Measurements from ENCODE around the gene ADAMTSL5. TPM values are rescaled to one million over a fixed set of nuclear protein-coding genes. Genes with fewer than 3 reads are reported as not detected.

Gene ADAMTSL5
- total RNA-seq, 2 donors from 2014 or later, result 4.1 to 4.8 TPM

DNA sequence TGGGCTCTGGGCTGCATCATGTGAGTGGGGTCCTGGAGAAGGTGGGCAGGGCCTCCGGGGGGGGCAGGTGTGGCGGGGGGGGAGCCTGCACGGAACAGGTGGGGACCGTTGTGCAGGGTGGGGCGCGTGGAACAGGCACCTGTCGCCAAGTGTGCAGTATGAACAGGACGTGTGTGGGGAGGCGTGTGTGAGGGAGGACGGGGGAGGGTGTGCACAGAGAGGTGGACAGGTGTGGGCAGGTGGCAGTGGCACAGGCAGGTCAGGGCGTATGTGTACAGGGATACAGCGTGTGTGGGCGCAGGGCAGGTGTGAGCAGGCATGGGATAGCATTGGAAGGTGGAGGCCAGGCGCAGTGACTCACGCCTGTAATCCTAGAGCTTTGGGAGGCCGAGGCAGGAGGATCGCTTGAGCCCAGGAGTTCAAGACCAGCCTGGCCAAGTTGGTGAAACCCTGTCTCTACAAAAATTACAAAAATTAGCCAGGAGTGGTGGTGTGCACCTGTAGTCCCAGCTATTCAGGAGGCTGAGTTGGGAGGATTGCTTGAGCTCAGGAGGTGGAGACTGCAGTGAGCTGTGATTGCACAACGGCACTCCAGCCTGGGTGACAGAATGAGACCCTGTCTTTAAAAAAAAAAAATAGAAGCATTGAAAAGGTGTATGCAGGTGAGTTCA is 14.3 kb upstream of the ADAMTSL5 start:
- H3K27me3 Mint-ChIP-seq (ENCODE audit: insufficient read depth), result peaks cover 52% of the 10 kb centered on the region
- Histone ChIP-seq H3K36me3 (ENCODE audit: control insufficient read depth, insufficient read depth, low read length) (no peaks in the 10 kb centered on the region), H3K9ac (ENCODE audit: extremely low read depth, low read length, poor library complexity, severe bottlenecking) (no peak overlapping the region), H3K27ac (ENCODE audit: low read depth, low read length) (no peak overlapping the region), H3K4me1 (ENCODE audit: control insufficient read depth, insufficient read depth, low read length) (no peaks in the 10 kb centered on the region), H3K27me3 (ENCODE audit: control insufficient read depth, insufficient read depth, low read length, poor library complexity, severe bottlenecking) (peaks cover 45% of the 10 kb centered on the region), H3K9me3 (ENCODE audit: control insufficient read depth, low read length) (no peaks in the 10 kb centered on the region), H3K4me3 (ENCODE audit: low read length) (no peak overlapping the region)
- no peak for DNase-seq
- H3K36me3 Mint-ChIP-seq (ENCODE audit: low read depth), result no peaks in the 10 kb centered on the region
- no peak overlapping the region for H3K4me3 Mint-ChIP-seq
- H3K4me1 Mint-ChIP-seq, result peaks cover 3% of the 10 kb centered on the region
- no peak overlapping the region for H3K27ac Mint-ChIP-seq
- no peaks in the 10 kb centered on the region for H3K9me3 Mint-ChIP-seq
- 91% methylated on average over 7 to 16 of the region's 18 CpGs for WGBS, 2 experiments (ENCODE audit: insufficient coverage in 1 of 2, insufficient read length in 1 of 2)
- TF ChIP-seq, protein P1, sequence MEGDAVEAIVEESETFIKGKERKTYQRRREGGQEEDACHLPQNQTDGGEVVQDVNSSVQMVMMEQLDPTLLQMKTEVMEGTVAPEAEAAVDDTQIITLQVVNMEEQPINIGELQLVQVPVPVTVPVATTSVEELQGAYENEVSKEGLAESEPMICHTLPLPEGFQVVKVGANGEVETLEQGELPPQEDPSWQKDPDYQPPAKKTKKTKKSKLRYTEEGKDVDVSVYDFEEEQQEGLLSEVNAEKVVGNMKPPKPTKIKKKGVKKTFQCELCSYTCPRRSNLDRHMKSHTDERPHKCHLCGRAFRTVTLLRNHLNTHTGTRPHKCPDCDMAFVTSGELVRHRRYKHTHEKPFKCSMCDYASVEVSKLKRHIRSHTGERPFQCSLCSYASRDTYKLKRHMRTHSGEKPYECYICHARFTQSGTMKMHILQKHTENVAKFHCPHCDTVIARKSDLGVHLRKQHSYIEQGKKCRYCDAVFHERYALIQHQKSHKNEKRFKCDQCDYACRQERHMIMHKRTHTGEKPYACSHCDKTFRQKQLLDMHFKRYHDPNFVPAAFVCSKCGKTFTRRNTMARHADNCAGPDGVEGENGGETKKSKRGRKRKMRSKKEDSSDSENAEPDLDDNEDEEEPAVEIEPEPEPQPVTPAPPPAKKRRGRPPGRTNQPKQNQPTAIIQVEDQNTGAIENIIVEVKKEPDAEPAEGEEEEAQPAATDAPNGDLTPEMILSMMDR (conservative IDR thresholded peaks at IDR 0.05), result no peak

DNA sequence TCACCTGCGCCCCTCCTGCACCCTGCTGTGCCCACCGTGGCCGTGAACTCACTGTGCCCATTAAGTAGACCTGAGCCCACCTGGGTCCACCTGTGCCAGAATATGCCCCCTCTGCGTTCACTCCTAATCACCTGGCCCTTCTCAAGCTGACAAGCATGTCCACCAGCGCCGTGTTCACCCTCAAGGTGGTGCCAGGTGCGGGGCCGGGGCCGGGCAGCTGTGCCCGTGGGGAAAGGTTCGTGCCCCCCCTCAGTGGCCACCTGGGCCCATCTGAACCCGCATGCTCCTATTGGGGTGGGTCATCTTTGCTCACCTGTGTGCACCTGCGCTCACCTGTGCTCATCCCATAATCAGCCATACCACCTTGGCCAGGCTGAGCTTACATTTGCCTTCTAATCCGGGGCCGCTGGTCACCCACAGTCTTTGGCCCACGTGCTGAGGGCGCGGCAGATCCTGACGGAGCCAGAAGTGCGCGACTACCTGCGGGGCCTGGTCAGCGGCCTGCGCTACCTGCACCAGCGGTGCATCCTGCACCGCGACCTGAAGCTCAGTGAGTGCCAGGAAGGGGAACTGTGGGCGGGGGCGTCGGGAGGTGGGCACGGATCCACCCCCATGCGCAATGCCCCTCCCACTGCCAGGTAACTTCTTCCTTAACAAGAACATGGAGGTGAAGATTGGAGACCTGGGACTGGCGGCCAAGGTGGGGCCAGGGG is 13.4 kb upstream of the ADAMTSL5 start:
- H3K27me3 ChIP-seq (ENCODE audit: control insufficient read depth, insufficient read depth, low read length, poor library complexity, severe bottlenecking), result peaks cover 49% of the 10 kb centered on the region
- H3K36me3 Mint-ChIP-seq (ENCODE audit: low read depth), result no peaks in the 10 kb centered on the region

DNA sequence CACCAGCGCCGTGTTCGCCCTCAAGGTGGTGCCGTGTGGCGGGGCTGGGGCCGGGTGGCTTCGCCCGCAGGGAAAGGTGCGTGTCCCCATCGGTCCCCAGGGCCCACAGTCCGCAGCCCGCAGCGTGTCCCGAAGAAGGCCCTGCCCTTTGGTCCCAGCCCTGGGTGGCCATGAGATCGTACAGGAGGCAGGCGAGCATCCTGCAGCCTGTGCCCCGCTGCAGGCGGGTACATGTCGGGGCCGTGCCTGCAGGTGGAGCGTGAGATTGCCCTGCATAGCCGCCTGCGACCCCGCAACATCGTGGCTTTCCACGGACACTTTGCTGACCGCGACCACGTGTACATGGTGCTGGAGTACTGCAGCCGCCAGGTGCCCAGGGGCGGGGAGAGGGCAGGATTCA is 12.5 kb upstream of the ADAMTSL5 start:
- Histone ChIP-seq H3K4me1 (ENCODE audit: control insufficient read depth, insufficient read depth, low read length) (no peaks in the 10 kb centered on the region), H3K27ac (ENCODE audit: low read depth, low read length) (no peak overlapping the region), H3K36me3 (ENCODE audit: control insufficient read depth, insufficient read depth, low read length) (no peaks in the 10 kb centered on the region), H3K9me3 (ENCODE audit: control insufficient read depth, low read length) (no peaks in the 10 kb centered on the region), H3K4me3 (ENCODE audit: low read length) (no peak overlapping the region), H3K9ac (ENCODE audit: extremely low read depth, low read length, poor library complexity, severe bottlenecking) (no peak overlapping the region), H3K27me3 (ENCODE audit: control insufficient read depth, insufficient read depth, low read length, poor library complexity, severe bottlenecking) (peaks cover 49% of the 10 kb centered on the region)
- DNase-seq, result no peak
- peak overlapping the region; percentile 49 for H3K4me3 Mint-ChIP-seq
- H3K9me3 Mint-ChIP-seq, result no peaks in the 10 kb centered on the region
- no peaks in the 10 kb centered on the region for H3K36me3 Mint-ChIP-seq (ENCODE audit: low read depth)
- 74 to 75% methylated on average over 14 to 31 of the region's 31 CpGs for WGBS, 2 experiments (ENCODE audit: insufficient coverage in 1 of 2, insufficient read length in 1 of 2)
- TF ChIP-seq, protein P1 (conservative IDR thresholded peaks at IDR 0.05), result peak; percentile 39
- H3K27ac Mint-ChIP-seq, result no peak overlapping the region
- H3K27me3 Mint-ChIP-seq (ENCODE audit: insufficient read depth), result peaks cover 65% of the 10 kb centered on the region
- peaks cover 3% of the 10 kb centered on the region for H3K4me1 Mint-ChIP-seq

More for the DNA sequence above, 13.4 kb upstream of the ADAMTSL5 start:
- no peak for DNase-seq
- peaks cover 61% of the 10 kb centered on the region for H3K27me3 Mint-ChIP-seq (ENCODE audit: insufficient read depth)
- no peak overlapping the region for H3K4me3 Mint-ChIP-seq
- H3K27ac Mint-ChIP-seq, result no peak overlapping the region
- H3K4me1 Mint-ChIP-seq, result peaks cover 3% of the 10 kb centered on the region
- Histone ChIP-seq H3K9me3 (ENCODE audit: control insufficient read depth, low read length) (no peaks in the 10 kb centered on the region), H3K4me3 (ENCODE audit: low read length) (no peak overlapping the region), H3K36me3 (ENCODE audit: control insufficient read depth, insufficient read depth, low read length) (no peaks in the 10 kb centered on the region), H3K27ac (ENCODE audit: low read depth, low read length) (no peak overlapping the region), H3K9ac (ENCODE audit: extremely low read depth, low read length, poor library complexity, severe bottlenecking) (no peak overlapping the region), H3K4me1 (ENCODE audit: control insufficient read depth, insufficient read depth, low read length) (no peaks in the 10 kb centered on the region)
- H3K9me3 Mint-ChIP-seq, result no peaks in the 10 kb centered on the region
- TF ChIP-seq, protein P1 (conservative IDR thresholded peaks at IDR 0.05), result no peak
- 82 to 85% methylated on average over 14 to 33 of the region's 33 CpGs for WGBS, 2 experiments (ENCODE audit: insufficient coverage in 1 of 2, insufficient read length in 1 of 2)
